NCI-H345 treated with DMSO at 0.1 percent for 48 hours (cell line): Measurements from ENCODE around the gene KIF3A.

ENCODE experiments used
- DNase-seq: peaks from one replicate; lab custom pipeline; 2025; ENCODE audit not compliant: unreplicated experiment; lab: John Stamatoyannopoulos, UW

Gene KIF3A

DNA sequence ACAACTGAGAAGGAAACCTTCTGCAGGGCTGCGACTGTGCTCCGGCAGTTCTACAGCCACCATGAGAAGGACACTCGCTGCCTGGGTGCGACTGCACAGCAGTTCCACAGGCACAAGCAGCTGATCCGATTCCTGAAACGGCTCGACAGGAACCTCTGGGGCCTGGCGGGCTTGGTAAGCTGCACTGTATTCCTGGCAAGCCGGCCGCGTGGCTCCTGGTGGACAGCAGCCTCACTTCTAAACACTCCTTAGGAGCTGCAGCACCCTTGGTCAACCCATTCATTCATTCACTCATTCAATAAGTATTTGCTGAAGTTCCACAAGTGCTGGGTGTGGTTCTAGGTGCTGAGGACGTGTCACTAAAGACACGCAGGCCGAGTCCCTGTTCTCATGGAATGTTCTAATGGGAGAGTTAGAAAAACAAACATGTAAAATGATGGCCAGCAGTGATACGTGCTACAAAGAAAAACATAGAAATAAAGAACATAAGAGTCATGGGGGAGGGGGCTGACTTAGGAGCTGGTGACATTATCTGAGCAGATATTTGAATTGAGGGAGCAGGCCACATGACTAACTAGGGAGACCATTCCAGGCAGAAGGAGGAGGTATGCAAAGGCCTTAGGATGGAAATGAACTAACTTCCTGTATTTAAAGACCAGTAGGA is 57.5 kb downstream of the KIF3A start:
- no peak for DNase-seq

DNA sequence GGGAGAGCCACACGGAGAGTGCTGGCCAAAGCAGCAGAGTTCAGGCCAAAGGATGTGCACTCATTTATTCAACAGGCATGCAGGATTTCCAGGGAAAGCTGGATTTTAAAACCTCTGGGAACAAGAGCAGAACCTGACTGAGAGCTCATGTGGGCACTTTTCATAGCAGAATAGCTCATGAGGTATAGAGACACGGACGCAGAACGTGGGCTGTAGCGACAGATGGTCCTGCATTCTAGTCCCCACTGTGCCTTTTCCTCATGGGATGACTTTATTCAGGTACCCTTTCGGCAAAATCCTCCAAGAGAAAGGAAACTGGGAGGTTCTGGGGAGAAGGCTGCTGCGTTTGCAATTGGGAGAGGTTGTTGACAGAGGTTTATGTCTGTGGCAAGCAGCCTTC is 58.2 kb downstream of the KIF3A start:
- no peak for DNase-seq

DNA sequence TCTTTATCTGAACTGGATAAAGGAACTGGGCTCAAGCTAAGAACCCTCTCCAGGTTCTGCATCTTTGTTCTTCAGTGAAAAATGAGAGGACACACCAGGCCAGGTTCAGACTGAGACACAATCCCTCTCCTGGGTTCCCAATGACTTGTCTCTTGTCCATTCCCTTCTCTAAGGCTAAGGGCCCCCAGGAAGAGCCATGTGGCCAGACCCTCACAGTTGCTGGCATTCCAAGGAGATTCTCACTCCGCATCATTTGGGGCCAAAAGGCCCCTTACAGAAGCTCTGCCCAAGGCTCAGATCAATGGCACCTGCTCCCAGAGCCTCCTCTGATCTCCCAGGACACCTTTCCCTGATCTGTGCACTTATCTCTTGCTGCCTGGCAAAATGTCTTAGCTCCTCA is 58.6 kb downstream of the KIF3A start:
- DNase-seq: no peak

DNA sequence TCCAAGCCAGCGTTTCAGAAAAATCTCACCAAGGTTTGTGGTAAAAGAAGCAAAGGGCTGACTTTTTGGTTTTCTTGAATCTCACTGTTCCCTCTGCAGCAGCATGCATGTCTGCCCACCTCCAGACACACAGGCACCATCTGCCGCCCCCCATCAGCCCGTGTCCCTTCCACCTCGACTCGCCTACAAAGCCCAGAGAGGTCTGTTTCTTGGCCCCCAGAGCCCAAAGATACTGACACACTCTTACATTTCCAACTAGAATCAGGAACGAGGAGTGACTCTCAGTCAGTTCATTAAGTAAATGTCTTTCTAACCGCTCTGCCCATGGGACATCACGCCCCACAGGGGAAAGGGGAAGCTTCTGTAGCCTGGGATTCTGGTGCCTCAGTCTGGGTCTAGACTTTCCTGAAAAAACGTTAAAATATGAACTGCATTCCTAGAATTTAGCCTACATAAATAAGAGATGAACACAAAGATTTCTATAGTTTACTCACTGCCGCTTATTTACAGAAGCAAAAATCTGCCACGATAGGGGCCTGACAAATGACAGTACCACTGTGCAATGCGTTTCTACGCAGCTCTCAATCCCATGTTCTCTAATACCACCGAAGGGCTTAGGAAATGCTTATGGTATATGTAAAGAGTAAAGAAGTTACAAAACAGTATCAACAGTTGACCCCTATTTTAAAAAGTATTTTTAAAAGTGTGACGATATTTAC is 59.5 kb downstream of the KIF3A start:
- no peak for DNase-seq

DNA sequence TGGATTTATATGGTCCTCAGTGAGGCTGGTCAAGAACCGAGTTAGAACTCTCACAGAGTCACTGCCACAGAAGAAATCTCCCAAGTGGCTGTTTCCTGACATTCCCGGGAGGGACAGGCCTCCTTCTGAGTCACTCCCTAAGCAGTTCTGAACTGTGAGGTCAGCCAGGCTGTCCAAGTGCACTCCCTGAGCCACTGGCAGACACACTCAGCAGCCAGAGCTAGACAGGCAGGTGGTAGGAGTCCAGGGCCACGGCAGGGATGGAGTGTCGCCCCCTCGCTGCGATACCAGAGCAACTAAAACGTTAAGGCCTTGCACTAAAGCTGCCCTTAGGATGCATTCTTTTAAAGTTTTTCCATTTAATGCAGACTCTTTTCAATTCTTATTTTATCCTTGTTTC is 60.2 kb downstream of the KIF3A start:
- DNase-seq: no peak

DNA sequence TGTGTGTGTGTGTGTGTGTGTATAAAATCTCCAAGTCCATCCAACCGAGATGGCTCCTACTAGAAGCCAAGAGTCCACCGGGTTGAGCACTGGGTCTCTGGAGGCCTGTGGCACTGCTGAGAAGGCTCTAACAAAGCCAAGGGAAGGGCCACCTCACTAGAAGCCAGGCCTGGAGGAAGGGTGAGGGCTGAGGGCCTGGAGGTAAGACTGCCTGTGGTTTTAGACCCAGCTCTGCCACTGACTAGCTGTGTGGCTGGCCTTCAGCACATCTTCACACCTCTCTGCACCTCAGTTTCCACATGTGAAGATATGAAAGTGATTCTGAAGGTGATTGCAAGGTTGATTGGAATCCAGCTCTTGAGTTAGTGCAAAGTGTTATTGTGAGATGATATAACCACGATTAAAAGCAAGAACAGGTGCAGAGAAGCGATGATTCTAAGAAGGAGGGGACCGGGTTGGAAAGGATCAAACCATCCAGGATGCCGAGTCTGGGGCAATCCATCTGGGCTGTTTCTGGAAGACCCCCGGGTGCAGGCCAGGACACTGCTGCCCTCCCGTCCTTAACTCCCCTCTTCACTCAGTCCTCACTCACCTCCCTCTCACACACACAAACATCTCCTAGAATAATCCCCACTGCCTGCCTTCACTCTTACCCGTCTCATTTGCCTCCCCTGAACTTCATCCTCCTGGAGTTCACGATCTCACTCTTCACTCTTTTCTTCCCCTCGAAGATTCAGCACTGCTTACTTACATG is 61.2 kb downstream of the KIF3A start:
- DNase-seq: no peak

DNA sequence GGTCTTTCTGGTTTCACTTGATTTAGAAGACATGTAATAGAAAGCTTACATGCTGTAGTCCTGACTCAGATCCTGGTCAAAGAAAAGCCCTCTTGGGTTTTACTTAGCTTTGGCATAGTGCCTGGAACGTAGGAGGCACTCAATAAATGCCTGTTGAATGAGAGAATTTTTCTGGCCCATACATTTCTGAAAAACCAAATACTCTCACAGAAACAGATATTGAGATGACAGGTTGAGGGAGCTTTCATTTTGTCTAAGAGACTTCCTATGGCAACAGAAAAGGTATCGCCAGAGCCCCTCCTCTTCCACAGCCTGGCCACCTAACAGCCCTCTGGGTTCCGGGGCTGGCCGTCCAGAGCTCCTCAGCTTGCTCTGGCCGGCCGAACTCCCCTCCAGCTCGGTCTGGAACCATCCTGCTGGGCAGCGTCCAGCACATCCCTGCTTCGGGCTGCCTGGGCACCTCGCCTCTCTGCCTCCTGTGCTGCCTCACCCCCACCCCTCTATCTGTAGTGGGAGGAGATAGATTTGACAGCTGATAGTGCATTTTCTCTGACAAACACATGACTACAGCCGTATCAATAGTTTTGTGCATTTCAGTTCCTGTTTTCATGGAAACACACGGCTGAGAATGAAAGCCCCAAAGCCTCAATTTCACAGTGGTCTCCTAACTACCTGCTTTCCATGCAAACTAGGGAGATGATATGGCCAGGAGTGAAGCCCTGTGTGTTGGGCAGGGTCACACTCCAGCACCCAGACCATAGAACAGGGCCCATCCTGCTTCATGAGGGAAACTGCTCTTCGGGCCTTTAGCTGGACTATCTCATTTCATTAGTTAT is 62.5 kb downstream of the KIF3A start:
- no peak for DNase-seq

DNA sequence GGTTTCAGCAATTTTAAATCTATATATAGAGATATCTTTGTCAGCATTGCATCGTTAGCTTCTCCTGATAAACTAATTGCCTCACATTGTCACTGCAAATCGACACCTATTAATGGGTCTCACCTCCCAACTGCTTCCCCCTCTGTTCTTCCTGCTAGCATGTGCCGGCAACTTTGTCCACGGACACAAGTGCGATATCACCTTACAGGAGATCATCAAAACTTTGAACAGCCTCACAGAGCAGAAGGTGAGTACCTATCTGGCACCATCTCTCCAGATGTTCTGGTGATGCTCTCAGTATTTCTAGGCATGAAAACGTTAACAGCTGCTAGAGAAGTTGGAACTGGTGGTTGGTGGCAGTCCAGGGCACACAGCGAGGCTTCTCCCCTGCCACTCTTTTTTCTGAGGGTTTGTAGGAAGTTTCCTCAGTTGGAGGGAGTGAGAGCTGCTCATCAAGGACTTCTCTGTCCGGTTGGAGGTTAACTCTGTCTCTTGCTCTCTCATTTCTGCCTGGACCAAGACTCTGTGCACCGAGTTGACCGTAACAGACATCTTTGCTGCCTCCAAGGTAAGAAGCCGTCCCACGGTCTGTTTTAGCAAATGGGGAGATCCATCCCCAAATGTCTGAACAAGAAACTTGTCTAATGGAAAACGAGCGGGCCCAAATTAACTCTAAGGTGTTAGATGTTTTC is 63.3 kb downstream of the KIF3A start, which contains the start of gene IL4:
TSS of gene IL4 (plus strand) at position 51 of the 692 bp plus-strand sequence. CDS start at position 113, 62 bp downstream.
- DNase-seq: no peak

DNA sequence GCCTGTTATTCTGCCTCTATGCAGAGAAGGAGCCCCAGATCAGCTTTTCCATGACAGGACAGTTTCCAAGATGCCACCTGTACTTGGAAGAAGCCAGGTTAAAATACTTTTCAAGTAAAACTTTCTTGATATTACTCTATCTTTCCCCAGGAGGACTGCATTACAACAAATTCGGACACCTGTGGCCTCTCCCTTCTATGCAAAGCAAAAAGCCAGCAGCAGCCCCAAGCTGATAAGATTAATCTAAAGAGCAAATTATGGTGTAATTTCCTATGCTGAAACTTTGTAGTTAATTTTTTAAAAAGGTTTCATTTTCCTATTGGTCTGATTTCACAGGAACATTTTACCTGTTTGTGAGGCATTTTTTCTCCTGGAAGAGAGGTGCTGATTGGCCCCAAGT is 63.9 kb downstream of the KIF3A start:
- DNase-seq: no peak

DNA sequence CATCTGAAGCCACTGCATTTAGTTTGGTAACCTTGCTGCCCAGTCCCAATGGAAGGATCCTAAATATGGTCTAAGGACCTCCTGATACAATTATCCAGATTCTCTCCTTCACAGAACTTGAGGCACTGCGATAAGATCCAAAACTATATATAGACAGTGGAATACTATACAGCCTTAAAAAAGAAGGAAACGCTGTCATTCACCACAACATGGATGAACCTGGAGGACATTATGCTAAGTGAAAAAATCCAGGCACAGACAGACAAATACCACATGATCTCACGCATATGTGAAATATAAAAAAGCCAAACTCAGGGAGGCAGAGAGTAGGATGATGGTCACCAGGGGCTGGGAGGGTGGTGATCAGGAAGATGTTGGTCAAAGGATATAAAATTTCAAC is 66.3 kb downstream of the KIF3A start:
- no peak for DNase-seq

DNA sequence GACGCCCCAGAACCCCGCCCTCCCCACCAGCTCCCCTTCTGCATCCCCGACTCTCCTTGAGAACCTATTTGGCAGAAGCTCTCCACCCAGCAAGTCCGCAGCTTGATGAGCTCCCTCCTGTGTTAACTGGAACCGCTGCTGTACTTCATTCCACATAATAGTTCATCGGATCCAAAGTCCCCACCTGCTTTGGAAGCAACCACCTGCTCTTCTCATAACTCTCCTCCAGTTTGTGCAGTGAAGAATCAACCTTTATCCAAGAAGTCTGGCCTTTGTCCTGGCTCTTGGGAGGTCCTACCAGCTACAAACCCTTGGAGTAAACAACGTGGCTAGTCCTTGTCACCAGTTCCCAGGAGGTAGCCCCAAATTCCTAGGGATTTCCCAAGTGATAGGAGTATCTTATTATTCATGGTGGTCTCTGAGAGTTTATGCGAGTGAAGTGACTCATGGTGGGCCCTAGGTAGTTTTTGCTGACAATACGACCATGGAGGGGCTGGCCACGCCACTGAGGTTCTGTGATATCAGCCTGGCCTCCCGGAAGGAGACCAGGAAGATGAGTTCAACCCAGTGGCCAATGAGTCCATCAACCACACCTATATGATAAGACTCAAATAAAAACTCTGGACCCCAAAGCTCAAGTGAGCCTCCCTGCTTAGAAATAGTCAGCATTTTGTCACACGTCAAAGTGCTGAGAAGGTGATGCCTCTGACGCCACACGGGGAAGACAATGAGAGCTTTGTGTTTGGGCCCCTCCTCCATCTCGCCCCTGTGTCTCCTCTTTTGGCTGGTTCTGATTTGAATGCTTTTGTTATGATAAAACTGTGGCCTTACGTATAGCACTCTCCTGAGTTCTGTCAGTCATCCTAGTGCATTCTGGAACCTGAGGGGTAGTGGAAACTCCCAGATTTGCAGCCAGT is 67.1 kb downstream of the KIF3A start:
- DNase-seq: no peak

DNA sequence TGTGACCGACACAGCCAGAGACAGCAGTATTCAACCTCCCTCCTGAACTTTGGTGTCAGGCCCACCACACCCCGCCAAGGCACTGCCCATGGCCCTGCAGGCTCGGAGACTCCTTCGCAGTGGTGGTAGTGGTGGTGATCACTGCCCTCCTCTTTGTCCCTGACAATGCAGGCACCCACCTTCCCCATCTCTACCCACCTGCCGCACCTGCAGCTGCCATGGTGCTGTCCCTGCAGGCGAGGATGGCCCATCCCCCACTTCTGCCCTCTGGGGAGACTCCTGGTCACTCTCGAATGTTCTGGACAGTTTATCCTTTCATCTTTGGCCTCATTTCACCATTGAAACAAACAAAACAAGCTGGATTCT is 67.9 kb downstream of the KIF3A start:
- no peak for DNase-seq

DNA sequence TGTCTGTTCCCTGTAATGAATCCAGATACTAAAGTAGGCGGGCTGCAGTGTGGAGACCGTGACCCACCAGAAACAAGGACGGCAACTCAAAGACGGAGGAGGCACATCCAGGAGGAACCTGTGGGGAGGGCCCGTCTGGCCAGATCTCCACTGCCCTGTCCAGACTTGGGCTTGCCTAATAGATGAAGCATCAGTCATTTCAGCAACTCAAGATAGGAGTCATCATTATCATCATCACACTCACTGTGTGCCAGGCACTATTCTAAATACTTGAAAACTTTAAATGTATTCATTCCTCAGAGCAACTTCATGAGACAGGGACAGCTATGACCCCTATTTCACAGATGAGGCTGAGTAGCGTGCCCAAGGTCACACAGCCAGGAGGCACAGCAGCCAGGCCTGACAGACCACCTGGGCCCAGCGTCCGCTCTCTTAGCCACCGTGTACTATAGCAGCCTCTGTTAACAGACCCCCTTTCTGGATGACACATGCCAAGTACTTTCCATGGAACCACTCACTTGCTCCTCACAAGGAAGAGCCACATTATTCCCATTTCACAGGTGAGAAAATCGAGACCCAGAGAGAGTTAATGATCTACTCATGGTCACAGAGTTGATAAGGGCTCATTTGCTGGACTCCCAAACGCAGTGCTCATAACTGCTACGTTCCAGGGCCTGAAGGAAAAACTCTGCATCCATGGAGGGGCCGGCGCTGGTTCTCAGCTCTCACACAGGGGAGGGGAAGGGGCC is 68.5 kb downstream of the KIF3A start:
- no peak for DNase-seq

DNA sequence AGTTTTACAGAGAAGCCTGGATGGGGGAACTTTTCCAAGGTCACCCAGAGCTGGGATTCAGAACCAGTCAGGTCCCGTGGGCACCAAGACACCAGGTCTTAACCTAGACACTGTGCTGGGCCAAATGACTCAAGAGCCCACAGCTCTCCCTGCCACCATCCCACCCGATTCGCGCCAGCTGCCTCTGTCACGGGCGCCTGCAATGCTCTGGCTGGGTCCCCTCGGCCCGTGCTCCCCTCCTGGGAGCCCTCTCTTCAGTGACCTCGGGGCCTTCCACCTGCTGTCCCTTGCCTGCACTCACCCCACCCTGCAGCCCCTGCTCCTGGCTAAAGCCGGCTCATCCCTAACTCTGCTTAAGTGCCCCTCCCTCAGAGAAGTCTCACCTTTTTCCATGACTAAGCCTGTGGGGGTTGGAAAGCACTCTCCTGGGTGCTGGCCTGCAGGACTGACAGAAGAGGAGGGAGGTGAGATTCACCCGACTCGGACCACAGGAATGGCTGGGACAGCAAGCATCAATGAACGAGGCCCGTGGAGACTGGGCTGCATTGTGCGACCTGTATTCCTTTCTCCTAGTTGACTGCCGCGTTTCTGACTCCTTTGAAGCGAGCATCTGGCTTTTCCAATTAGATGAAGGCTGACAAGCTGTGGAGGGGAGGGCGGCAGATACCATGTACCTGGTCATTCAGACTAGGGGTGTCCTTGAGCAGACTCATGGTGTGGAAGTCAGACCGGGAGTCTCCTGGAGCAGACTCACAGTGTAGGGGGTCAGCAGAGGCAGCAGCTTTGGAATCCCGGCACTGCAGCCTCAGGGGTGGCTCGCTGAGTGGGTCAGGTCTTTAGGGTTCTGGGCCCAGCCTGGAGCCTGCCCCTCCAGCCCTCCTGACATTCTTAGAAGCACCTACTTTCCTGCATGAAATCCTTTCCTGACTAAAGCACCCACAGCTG is 69.3 kb downstream of the KIF3A start:
- no peak for DNase-seq

DNA sequence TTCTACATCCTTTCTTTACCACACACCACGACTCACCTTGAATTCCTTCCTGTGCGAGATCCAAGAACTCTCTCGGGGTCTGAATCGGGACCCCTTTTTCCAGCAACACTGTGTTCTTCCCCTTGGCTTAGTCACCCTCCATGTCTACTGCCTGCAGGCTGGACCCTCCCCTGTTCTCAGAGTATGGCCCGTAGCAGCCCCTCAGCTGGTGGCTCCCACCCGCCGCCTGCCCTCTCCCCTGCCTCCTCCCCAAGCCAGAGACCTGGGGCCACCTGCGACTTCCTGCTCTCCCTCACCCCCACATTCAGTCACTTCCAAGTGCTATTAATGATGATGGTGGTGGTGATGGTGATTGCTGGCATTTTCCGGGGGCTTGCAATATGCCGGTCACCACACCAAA is 70.0 kb downstream of the KIF3A start:
- DNase-seq: no peak

DNA sequence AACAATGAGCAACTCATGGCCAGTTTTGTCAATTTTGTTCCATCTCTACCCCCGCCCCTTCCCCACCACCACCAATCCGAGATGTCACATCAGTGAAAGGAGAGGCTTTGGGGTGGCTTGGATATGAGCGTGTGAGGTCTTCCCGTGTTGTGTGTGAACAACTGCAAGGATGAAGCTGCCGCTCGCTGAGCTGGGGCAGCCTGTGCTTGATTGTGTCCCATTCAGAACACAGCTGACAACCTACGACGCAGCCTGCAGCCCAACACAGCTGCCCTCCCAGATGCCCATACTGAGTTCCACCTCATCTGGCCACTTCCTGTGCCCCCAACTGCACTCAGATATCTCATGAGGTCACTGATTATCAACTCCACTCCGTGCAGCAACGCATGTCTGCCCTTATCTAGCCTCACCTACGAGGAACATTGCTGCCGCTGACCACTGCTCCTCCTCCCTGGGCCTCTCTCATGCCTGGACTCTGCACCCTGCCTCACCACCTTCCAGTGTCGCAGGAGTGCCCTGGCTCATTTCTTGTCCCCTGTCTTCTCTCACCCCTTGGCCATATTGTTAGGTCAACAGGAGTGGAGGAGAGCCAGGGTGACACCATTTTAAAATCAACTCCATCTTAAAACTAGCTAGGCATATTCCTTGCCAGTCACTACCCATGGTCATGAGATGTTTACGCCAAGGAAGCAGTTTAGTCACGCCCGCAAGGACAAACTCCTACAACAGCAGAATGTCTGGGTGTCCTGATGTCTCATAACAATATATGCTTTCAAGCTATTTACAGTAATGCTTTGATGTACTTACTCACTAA is 70.8 kb downstream of the KIF3A start:
- DNase-seq: no peak

DNA sequence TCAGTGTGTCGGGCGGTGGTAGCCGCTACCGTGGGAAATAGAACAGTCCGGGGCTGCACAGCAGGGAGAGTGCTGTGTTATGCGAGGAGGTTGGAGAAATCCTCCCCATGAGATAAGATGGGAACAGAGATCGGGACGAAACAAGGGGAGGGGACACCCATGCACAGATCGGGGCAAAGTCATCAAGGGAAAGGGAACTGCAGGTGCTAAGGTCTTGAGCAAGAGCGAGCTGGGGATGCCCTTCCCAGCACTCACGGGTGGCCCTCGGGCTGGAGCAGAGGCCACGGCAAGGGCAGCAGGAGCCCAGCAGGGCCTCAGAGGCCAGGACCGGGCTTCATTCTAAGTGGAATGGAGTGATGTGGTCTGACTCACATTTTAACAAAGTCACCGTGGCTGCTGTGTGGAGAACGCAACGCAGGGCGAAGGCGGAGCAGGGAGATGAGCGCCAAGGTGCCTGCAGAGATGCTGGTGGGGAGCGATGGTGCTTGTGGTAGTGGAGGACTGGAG is 71.7 kb downstream of the KIF3A start:
- no peak for DNase-seq
